KOPT-K1 (cell line): ENCODE results near the gene ADSL.

Experiments
- H3K27ac ChIP-seq: fragments of 200-600 bp; sonication (generic); 2 replicates; pipeline ENCODE4 v1.5.1; 2016; ENCODE audit warnings: antibody characterized with exemption, mild to moderate bottlenecking, low read depth, low read length; ENCODE audit not compliant: poor library complexity, severe bottlenecking
- H3K36me3 ChIP-seq: fragments of 200-600 bp; sonication (generic); 2 replicates; pipeline ENCODE4 v1.5.1; 2017; ENCODE audit warnings: antibody characterized with exemption, mild to moderate bottlenecking, low read length, moderate library complexity; ENCODE audit not compliant: insufficient read depth
- H3K9me3 ChIP-seq: fragments of 200-600 bp; sonication (generic); 2 replicates; pipeline ENCODE4 v1.5.1; 2017; ENCODE audit warnings: antibody characterized with exemption, low read length, mild to moderate bottlenecking; ENCODE audit not compliant: insufficient read depth, poor library complexity, severe bottlenecking

ADSL gene

DNA sequence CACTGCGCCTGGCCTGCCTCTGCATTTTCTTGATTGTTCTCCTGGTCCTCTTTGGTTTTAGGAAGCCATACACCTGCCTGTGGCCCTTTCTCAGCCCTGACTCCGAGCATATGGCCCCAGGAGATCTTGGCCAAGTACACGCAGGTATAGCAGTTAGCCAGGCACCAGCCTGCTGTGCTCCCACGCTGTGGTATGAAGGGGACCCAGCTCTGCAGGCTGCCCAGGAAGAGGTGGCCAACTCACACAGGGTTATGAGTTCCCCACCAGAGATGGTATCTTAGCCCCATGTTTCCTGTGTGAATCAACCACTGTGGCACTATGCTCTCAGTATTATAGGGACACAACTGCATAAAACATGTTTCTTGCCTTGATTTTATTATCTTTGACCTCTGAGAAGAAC is 55.2 kb downstream of the ADSL start:
- Histone ChIP-seq H3K36me3 (peaks cover 45% of the 10 kb centered on the region), H3K27ac (peak overlapping the region; percentile 61), H3K9me3 (no peaks in the 10 kb centered on the region)

GRCh38 chr22:40401981-40402406 is 55.7 kb downstream of the ADSL start:
- Histone ChIP-seq H3K27ac (peak overlapping the region; percentile 61), H3K9me3 (no peaks in the 10 kb centered on the region), H3K36me3 (peaks cover 50% of the 10 kb centered on the region)

DNA sequence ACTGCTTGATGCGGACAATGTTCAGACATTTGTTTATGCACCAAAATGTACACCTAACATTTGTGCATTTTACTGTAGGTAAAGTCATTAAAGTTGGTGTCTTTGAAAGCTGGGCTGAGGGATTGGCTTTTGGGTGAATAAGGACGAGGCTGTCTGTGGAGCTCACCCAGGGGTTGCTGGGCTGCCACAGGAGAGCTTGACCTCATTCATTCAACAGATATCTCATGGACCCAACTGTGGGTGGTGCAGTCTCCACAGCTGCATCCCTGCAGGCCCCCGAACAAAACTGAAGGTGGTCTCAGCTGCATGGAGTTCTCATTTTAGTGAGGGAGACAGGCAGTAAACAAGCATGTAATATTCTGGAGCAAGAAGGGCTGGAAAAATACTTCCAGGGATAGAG is 56.8 kb downstream of the ADSL start:
- peaks cover 61% of the 10 kb centered on the region for H3K36me3 ChIP-seq
- no peaks in the 10 kb centered on the region for H3K9me3 ChIP-seq
- H3K27ac ChIP-seq = no peak overlapping the region

DNA sequence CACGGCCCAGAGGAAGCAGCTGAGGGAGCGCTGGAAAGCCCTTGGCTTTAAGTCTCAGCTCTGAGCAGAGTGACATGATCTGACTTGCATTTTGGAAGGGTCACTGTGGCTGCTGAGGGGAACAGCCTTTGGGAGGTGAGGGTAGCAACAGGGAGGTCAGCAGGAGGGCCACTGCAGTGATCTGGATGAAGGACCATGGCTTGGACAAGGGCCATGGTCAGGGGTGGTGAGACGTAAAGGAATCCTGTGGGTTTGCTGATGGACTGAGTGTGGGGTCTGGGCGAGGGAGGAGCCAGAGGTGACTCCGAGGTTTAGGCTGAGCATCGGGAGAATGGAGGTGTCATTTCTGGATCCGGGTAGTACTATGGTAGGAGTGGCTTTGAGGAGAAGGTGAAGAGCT is 57.4 kb downstream of the ADSL start:
- H3K36me3 ChIP-seq = peaks cover 66% of the 10 kb centered on the region

GRCh38 chr22:40404251-40405177 is 58.2 kb downstream of the ADSL start:
- Histone ChIP-seq H3K27ac (no peak overlapping the region), H3K36me3 (peaks cover 75% of the 10 kb centered on the region), H3K9me3 (no peaks in the 10 kb centered on the region)

More for the DNA sequence above, 57.4 kb downstream of the ADSL start:
- H3K27ac ChIP-seq = no peak overlapping the region
- no peaks in the 10 kb centered on the region for H3K9me3 ChIP-seq

DNA sequence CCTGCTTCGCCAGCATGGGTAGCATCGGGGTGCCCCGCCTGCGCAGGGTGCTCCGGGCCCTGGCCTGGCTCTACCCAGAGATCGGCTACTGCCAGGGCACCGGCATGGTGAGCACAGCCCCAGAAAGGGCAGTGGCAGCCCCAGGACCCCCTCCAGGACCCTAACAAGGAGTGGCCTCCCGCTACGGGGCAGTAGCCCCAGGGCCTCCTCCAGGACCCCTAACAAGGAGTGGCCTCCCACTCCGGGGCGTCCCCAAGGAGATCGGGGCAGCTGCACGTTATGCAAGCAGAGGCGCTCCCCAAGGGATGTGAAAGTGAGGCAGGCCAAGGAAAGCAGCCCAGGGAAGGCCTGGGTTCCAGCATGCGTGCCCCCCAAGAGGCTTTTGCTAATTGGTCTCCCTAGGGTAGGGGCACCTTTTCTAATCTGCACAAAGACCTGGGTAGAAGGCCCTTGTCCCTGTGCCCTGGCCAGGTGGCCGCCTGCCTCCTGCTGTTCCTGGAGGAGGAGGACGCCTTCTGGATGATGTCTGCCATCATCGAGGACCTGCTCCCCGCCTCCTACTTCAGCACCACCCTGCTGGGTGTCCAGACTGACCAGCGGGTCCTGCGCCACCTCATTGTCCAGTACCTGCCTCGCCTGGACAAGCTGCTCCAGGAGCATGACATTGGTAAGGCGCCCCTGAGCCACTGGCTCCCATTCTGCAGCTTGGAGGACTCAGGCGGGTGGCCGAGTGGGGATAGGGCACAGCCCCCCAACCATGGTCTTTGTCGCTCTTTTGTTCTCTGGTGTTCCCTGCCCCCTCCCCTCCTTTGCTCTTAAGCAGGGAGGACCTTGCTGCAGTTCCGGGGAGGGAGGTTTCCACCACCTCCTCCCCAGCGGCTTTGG is 59.1 kb downstream of the ADSL start:
- Histone ChIP-seq H3K27ac (no peak overlapping the region), H3K36me3 (peaks cover 84% of the 10 kb centered on the region)

GRCh38 chr22:40406063-40406890 is 60.0 kb downstream of the ADSL start:
- Histone ChIP-seq H3K36me3 (peaks cover 93% of the 10 kb centered on the region), H3K27ac (no peak overlapping the region), H3K9me3 (no peaks in the 10 kb centered on the region)

More for the DNA sequence above, 59.1 kb downstream of the ADSL start:
- H3K9me3 ChIP-seq = no peaks in the 10 kb centered on the region

DNA sequence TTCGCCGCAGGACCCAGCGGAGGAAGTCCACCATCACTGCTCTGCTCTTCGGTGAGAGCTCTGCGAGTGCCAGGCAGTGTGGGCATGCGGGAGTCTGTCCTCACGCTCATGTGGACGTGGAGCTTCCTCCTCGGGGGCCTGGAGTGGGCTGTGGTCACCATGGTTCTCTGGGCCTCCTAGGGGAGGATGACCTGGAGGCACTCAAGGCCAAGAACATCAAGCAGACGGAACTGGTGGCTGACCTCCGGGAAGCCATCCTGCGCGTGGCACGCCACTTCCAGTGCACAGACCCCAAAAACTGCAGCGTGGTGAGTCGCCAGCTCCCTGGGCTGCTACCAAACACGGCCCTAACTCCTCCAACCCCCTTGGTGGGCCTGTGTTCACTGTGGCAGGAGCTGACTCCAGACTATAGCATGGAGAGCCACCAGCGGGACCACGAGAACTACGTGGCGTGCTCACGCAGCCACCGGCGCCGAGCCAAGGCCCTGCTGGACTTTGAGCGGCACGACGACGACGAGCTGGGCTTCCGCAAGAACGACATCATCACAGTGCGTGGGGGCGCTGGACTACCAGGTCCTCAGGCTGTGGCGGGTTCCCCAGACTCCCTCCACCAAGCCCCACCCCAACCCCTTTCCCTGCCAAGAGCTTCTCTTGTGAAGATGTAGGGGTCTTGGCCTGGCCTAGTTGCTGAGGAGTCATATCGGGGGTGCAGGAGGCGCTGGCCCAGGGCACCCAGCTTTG is 60.9 kb downstream of the ADSL start:
- H3K9me3 ChIP-seq = no peaks in the 10 kb centered on the region
- H3K36me3 ChIP-seq = peaks cover 100% of the 10 kb centered on the region
- H3K27ac ChIP-seq = no peak overlapping the region

DNA sequence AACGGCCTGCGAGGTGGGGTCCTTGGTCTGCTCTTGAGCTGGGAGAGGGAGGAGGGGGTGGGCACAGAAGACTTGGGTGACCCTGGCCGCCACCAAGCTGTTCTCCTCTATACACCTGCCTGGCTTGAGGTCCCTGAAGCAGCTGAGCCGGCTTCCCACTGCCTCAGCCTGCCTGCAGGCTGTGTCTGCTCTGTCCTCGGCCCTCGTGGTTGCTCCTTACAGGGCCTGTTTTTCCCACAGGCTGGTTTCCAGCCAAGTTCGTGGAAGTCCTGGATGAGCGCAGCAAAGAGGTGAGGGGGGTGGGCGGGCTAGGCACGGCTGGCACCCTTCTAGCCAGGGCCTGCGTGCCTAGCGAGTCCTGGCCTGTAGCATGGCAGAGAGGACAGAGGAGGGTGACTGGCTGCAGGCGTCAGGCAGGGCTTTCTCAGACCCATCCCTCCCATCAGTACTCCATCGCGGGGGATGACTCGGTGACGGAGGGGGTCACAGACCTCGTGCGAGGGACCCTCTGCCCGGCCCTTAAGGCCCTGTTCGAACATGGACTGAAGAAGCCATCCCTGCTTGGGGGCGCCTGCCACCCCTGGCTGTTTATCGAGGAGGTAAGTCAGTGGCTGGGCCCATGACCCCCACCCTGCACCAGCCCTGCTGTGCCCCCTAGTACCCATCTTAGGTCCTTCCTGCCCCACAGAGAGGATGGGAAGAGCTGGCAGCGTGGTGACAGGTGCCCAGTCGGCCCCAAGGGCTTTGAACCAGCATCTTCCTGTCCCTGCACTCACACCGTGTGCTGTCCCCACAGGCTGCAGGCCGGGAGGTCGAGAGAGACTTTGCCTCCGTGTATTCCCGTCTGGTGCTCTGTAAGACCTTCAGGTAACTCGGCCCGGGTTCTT is 61.8 kb downstream of the ADSL start:
- H3K36me3 ChIP-seq = peaks cover 99% of the 10 kb centered on the region
- H3K27ac ChIP-seq = no peak overlapping the region
- no peaks in the 10 kb centered on the region for H3K9me3 ChIP-seq

DNA sequence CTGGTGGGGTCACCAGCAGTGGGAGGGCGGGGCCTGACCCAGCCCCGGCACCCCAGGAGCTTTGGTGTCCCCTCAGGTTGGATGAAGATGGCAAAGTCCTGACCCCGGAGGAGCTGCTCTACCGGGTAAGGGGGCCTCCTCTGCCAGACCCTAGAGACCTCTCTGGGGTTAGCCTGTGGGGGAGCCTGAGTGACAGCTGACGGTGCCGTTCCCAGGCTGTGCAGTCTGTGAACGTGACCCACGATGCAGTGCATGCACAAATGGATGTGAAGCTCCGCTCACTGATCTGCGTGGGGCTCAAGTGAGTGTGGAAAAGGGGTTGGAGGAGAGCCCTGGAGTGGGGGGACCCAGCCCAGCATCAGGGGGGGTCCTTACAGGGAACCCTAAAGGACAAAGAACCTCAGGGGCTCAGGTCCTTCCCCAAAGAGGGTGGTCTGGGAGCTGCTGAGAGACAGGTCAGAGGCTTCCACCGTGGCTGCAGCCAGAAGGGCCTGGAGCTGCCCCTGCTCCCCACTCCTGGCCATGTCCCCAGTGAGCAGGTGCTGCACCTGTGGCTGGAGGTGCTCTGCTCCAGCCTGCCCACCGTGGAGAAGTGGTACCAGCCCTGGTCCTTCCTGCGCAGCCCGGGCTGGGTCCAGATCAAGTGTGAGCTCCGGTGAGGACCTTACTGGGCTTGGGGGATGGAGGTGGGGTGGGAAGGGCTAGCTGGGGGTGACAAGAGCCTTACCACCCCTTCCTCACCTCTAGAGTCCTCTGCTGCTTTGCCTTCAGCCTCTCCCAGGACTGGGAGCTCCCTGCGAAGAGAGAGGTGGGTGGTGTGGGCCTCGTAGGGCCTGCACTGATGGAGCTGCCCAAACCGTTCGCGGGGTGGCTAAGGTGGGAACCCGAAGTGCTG is 62.7 kb downstream of the ADSL start:
- Histone ChIP-seq H3K9me3 (no peaks in the 10 kb centered on the region), H3K27ac (no peak overlapping the region), H3K36me3 (peaks cover 97% of the 10 kb centered on the region)

- Histone ChIP-seq H3K36me3 (peaks cover 95% of the 10 kb centered on the region), H3K9me3 (no peaks in the 10 kb centered on the region), H3K27ac (no peak overlapping the region)
Measured at GRCh38 chr22:40409613-40410113, 63.4 kb downstream of the ADSL start.

GRCh38 chr22:40410272-40410671 is 64.0 kb downstream of the ADSL start:
- Histone ChIP-seq H3K27ac (no peak overlapping the region), H3K36me3 (peaks cover 89% of the 10 kb centered on the region), H3K9me3 (no peaks in the 10 kb centered on the region)
